HG03520 (cell line): ENCODE measurements around the gene ACOT11.
"Not testable (repeated sequence)": the region's sequence is repeated elsewhere in the genome, so short reads cannot be mapped to it uniquely, and the experiment has no call there.

ENCODE experiments used
- ATAC-seq: cut with Tn5 transposase; IDR thresholded peaks from one replicate; pipeline ENCODE4 v1.9.1; 2021; ENCODE audit warnings: mild to moderate bottlenecking, moderate library complexity; ENCODE audit not compliant: unreplicated experiment

Gene ACOT11

GRCh38 chr1:54547601-54548388, at the start of gene ACOT11:
Gene ACOT11 (plus strand): TSS chr1:54548228. CDS start chr1:54548310, 82 bp downstream.
- no peak for ATAC-seq

GRCh38 chr1:54498383-54499096, 49.5 kb upstream of the ACOT11 start:
- ATAC-seq, result no peak

- no peak for ATAC-seq
Observed at GRCh38 chr1:54499097-54499359, 49.0 kb upstream of the ACOT11 start.

GRCh38 chr1:54499360-54500106, 48.5 kb upstream of the ACOT11 start:
- ATAC-seq, result no peak

GRCh38 chr1:54500107-54500431, 48.0 kb upstream of the ACOT11 start:
- no peak for ATAC-seq

- ATAC-seq, result no peak
Observed at GRCh38 chr1:54501849-54502248, 46.2 kb upstream of the ACOT11 start.

DNA sequence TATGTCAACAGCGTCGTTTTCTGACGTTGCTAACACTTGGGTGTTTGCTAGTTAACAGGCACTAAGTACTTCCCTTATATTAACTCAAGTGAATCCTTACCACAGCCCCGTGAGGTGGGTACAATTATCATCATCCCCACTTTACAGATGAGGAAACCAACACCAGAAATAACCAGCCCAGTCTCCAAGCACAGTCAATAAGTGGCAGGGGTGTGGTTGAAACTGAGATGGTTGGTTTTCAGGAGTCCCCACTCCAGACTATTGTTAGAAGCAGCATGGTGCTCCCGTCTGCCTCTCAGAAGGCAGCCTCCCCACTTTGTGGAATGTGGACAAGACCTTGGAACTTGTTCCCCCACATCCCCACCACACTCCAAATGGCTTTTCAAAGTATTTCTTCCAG, 45.7 kb upstream of the ACOT11 start:
- no peak for ATAC-seq

DNA sequence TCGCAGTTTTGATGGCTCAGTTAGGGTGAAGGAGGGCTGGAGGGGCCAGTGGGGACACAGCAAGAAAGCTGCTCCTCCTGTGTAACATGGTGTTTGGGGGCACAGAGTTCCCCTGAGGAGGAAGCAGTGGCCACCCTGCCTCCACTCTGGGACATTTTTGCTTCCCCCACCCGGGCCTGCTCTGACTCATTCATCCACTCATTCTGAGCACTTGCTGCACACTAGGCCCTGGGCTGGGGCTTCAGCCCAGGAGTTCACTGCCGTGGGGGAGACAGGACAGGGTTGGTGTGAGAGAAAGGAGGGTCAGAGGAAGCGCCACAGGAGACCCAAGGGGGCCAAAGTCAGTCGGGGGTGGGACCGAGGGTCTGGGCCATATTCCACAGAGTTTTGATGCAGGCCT, 41.4 kb upstream of the ACOT11 start:
- no peak for ATAC-seq

GRCh38 chr1:54507033-54507870, 40.8 kb upstream of the ACOT11 start:
- no peak for ATAC-seq

GRCh38 chr1:54510715-54511270, 37.2 kb upstream of the ACOT11 start:
- no peak for ATAC-seq

GRCh38 chr1:54513921-54514580, 34.0 kb upstream of the ACOT11 start:
- not testable (repeated sequence) for ATAC-seq

GRCh38 chr1:54516249-54516920, 31.6 kb upstream of the ACOT11 start:
- ATAC-seq, result no peak

DNA sequence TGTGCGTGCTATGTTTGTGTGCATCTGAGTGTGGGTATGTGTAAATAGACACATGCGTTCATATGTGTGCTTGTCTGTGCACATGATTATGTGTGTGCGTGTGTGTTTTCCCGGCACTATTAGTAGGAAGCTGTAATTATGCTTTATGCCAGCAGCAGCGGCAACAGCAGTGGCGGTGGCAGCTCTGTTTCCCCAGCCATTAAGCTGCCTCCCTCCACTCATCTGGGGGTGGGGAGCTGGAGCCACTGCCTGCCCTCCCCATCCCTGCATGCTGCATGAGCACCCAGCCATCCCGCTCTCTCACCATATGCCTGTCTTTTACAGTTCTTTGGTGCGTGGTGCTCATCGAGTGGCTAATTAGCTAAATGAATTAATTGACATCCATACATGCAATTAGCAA, 30.5 kb upstream of the ACOT11 start:
- no peak for ATAC-seq

GRCh38 chr1:54518489-54518888, 29.5 kb upstream of the ACOT11 start:
- ATAC-seq, result no peak

DNA sequence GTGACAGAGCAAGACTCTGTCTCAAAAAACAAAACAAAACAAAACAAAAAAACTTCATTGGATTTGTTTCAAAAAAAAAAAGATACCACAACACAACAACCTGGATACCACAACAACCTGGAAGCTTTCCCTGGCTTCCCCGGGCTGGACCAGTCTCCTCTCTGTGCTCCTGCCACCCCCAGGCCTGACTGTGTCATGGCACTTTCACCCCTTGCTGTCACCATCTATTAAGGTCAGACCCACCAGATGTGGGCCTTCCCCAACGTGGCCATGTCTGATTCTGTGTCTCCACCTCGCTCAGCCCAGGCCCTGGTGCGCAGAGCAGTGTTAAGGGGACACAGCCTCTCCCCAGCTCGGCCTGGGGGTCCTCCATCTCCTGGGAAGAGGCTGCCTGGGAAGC, 28.3 kb upstream of the ACOT11 start:
- ATAC-seq, result no peak

DNA sequence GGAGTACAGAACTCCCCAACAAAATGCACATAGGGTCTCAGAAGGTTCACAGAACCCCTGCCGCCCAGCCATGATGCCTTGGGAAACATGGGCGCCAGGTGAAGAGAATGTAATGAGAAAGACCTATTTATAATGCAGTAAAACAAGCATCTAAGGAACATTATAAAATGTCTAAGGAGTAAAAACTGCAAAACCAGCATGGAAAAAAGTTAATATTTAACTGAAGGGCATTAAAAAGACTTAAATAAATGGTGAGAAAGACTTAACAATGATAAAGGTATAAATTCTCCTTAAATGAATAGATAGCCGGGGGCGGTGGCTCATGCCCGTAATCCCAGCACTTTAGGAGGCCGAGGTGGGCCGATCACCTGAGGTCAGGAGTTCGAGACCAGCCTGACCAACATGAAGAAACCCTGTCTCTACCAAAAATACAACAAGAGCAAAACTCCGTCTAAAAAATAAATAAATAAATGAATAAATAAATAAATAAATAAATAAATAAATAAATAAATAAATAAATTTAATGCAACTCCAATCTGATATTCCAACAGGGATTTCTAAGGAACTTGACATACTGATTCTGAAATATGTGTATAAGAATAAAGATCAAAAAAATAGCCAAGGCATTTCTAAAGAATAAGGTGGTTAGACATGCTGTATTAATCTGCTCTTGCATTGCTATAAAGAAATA, 27.3 kb upstream of the ACOT11 start:
- ATAC-seq, result no peak

DNA sequence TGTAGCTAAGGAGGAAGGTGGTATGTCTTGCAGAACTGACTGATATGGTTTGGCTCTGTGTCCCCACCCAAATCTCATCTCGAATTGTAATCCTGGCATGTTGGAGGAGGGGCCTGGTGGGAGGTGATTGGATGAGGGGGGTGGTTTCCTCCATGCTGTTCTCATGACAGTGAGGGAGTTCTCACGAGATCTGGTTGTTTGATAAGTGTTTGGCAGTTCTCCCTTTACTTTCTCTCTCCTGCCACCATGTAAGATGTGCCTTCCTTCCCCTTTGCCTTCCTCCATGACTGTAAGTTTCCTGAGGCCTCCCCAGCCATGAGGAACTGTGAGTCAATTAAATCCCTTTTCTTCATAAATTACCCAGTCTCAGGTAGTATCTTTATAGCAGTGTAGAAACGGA, 21.5 kb upstream of the ACOT11 start:
- not testable (repeated sequence) for ATAC-seq

GRCh38 chr1:54528613-54529012, 19.4 kb upstream of the ACOT11 start:
- ATAC-seq, result no peak

GRCh38 chr1:54532033-54532432, 16.0 kb upstream of the ACOT11 start:
- ATAC-seq, result no peak
